IPS DF 4.7 (cell line): ENCODE data around the gene DUSP8.

Experiments used
- DNase-seq: peaks from one replicate; pipeline ENCODE4 v3.0.0-alpha.2; 2013; ENCODE audit warnings: low spot score; ENCODE audit errors: extremely low read depth

The DUSP8 gene

DNA sequence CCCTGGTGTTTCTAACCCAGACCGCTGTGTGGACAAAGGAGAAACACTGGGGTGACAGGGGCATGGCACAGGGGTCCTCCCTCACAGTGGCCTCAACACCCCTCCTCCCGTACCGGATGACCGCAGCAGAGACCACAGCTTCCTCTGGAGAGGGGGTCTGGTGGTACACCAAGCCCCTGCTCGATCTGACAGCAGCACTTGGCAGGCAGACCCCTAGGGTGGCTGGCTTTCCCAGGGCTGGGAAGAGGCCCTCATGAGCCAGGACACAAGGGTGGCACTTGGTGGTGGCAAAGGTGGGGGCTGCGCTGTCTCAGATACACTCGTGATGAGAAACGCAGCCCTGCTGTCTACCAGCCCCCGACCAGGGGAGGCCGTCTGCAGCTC, 38.7 kb downstream of the DUSP8 start:
- no peak for DNase-seq

DNA sequence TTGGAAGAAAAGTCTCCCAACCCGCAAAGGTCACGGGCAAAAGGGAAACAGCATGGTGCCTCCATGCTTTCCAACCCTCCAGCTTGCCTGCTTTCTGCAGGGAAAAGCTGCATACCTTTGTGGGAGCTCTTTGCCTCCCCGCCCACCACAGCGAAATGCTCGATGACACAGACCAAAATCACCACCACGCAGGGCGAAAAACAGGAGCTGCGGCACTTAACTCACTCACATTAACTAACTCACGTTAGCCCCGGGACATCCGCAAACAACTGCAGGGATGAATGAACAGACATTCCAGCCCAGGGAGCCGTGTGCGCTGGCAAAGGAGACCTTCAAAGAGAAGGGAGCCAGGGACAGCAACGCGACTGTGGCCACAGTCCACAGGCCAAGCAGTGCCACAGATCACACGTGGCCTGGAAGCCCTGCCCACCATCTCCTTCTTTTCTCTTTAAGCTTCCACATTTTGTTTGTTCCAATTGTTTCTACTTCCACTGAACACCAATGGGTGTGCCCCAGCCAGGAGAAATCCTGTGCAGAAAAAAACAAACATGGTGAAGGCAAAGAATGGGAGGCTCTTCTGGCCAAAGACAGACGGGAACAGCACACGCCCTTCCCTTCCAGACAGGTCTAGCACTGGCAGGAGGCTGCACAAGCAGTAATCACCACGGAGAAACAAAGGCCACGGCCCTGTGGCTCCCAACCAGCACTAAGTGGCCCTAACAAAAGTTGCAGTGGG, 39.3 kb downstream of the DUSP8 start:
- no peak for DNase-seq

DNA sequence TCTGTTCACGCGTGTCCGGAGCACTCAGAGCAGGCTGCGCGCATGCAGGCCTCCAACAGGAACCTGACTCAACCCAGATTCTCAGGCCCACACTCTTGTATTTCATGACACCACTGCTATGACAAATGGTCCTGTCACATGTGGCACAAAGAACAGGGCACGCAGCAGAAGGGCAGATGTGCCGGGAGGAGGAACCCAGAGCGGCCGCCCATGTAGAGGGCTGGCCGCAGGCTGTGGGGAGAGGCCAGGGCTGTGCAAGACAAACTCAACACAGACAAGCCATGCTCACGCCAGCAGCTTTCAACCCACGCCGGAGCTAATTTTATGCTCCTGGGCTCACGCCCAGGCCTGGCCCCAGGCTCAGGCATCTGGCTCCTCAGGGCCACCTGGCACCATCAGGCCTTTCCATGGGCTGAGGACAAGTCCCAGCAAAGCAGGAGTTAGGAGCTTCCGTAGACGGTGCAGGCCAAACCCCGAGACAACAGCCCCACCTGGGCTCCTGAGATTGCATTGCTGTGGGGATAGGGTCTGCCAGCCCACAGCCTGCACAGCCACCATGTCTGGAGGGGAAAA, 40.0 kb downstream of the DUSP8 start:
- DNase-seq = no peak

DNA sequence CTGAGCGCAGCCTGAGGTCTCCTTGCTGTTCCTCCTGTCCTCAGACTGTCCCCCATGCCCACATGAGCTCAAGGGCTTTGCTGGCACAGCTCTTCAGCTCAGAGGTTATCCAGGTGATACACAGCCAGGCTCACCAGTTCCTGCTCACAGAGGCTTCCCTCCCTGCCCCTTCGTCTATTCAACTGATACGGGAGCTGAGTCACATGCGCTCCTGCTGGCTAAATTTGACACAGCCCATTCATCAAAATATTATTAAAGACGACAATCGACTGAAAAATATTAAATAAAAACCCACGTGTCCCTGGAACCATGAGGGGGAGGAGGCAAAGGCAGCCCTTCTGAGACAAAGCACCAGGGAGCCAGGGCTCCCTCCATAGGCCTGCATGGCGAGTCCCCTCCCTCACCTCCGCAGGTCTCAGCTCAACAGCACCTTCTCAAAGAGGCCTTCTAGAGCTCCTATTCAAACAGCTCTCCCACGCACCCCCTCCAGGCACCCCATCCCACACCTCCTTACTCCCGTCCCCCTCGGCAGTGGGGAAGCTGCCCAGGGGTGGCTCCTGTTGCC, 40.5 kb downstream of the DUSP8 start:
- no peak for DNase-seq

DNA sequence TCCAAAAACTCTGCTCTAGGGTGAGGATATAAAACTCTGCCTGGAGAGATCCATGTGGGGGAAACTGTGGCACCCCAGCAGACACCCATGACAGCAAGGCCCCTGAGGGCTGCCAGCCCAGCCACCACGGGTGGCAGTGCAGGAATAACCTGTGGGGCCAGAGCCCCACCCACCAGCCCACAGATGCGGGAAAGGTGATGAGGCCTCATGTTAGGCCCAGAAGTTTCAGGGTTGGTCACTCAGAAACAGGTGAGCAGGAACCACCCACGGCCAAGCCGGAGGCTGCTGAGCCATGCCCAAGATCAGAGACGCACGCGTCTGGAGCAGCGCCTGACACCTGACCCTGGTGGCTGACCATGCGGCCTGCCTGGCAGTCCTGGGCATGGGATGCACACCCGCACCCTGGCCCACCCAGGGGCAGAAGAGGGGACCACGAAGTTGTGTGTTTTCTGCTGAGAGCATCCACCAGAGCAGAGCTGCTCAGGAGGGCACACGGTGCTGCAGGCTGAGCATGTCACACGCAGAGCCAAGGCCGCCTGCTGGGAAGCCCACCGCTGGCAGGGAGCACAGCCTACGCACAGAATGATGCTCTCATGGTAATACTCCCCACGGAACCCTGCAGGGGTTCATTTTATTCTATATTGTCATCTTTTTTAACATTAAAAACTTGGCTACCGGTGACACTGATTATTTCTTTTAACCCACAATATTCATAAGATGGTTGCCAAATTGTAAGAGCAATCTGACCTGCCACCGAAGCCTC, 41.2 kb downstream of the DUSP8 start:
- no peak for DNase-seq

DNA sequence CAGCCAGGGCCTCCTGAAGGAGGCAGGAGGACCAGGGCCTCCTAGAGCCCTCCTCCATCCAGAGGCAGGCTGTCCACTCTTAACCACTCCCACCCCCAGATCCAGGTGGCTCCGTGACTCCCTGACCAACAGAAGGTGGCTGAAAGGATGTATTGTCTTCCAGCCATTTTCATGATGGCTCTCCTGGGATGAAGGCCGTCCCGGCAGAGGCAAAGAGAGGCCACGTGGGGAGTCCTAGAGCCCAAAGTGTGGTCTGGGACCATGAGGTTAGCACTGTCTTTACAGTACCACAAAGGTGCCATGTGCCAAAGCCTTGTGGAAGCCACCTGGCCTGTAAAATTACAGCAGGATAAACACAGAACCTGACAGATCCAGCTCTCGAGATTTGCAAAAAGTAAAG, 42.3 kb downstream of the DUSP8 start:
- DNase-seq = no peak

DNA sequence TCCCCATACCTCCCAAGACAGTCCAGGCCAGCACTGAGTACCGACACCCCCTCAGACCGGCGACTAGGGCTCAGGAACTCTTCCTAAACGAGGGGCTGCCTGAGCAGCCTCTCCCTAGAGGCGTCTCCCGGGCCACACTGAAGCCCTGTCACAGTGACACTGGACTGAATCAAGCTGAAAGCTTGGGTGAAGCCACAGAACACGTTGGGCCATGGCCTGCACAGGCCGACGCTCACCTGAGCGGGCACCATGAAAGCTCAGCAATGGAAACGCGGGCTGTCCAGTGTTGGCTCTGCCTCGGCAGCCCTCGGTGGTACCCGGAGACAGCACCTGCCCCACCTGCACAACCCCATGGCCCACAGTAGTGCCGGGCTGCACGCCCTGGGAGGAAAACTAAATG, 42.8 kb downstream of the DUSP8 start:
- no peak for DNase-seq

DNA sequence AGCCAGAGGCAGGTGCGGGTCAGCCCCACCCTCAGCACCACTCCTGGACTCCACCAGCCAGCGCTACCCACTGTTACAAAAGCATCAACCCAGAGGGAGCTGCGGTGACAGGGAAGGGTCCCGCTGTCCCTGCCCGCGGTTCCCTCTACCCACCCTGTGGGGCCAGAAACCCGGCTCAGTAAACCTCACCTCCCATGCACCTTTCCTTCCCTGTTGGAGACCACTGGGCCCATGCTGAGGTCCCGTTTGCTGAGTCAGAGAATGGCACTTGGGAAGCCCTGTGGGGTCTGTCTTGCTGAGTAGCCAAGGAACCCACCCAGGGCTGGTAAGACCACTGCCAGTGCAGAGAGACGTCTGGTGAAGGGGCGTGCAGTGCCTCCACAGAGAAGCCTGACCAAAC, 43.4 kb downstream of the DUSP8 start:
- DNase-seq = no peak

DNA sequence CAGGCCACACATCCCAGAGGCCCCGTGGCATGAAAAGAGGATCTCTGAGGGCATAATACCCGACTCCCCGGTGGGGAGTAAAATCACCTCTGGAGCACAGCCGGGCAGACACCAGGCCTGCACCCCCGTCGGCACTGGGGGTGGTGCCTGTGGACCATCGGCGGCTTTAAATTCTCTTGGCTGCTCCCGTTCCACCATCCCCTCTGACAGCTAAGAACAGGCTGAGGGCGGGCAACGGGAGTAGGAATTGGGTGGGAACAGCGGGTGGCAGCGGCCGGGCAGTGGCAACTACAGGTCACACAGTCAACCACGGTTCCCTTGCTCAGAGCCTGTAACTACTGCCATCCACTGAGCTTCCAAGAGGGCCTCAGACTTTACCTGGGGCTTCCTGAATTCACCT, 45.3 kb downstream of the DUSP8 start:
- no peak for DNase-seq

DNA sequence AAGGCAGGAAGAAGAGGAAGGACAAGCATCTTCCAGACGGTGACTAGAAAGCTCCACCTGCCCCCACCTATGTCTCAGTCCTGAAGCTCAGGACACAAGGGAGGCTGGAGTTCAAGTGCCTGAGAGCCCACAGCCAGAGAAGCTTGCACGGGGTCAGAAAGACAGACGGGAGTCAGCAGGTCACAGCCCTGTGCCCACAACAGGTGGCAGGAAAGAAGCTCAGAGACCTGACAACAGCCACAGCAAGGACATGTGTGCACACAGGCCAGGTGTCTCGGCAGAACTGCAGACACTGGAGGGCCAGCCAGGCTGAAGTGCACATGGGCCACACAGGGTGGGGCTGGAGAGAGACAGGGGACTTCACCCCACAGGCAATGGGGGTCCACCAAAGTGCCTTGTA, 48.3 kb downstream of the DUSP8 start:
- DNase-seq = no peak

DNA sequence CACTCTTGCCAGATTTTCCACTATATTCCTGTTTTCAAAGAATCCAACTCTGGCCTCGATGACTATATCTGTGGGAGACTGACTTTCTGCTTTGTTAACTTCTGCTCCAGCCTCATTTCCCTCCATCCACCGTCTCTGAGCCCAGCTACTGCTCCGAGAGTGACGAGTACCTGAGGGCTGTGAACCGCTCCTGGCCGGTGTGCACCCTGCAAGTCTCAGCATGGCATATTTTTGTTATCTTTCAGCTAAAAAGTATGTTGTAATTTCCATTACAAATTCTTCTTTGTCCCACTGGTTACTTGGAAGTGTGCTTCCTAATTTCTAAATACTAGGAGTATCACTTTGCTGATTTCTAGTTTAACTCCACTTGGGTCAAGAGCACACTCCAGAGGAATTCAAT, 49.0 kb downstream of the DUSP8 start:
- DNase-seq = no peak

DNA sequence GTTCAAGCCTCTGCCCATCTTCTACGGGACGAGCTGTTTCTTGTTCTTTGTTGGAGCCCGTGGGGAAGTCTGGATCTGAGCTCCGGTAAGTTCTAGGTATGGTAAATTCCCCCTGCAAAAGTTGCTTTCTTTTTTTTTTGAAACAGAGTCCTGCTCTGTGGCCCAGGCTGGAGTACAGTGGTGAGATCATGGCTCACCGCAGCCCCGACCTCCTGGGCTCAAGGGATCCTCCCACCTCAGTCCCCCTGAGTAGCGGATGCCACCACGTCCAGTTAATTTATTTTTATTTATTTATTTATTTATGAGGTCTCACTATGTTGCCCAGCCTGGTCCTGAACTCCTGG, 50.0 kb downstream of the DUSP8 start:
- DNase-seq = no peak

DNA sequence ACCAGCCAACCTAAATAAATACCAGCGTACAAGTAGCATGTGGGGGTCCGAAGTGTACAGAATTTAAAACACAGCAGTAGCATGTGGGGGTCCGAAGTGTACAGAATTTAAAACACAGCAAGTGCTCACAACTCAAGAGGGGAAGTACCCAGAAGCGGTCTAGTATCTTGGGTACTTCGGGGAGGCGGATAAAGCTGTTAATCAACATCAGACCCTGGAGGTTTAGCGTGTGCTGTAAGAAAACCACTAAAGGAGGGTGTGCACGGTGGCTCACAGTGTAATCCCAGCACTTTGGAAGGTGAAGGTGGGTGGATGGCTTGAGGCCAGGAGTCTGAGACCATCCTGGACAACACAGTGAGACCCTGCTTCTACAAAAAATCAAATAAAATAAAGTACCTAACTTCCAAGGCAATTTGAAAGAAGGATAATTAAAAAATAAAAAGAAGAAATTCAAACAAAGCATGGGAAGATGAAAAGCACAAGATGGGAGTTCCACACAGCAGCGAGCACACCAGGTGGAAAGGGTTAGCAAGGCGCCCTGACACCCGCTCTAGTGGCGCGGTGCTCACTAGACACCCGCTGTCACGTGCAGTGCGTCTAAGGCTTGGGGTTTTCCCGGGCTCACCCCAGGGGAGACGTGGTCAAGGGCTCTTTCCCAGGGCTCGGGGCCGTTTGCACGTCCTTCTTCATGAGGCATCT, 50.5 kb downstream of the DUSP8 start:
- DNase-seq = no peak

DNA sequence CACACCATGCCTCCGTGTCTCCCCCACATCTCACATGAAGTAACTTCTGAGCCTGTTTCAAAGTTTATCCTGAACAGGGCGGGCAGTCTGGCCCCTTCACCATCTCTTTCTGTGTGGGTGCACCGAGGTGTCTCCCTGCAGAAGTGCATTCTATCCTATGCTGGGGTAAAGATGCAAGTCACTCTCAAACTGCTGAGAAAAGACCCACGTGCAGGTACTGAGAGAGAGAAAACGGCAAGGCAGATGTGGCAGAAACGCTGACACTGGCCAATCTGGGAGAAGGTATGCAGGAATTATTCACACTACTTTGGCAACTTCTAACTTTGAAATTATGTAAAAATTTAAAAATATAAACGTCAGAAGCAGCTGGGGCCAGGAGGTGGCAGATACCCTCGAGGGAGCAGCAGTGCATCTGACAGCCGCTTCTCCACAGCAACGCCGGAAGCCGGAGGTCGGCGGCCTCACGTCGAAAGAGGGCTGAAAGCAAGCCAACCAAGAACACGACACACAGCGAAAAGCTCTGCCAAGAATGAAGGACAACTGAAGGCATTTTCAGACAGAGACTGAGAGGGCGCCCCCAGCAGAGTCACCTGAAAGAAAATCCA, 51.3 kb downstream of the DUSP8 start:
- DNase-seq = no peak

DNA sequence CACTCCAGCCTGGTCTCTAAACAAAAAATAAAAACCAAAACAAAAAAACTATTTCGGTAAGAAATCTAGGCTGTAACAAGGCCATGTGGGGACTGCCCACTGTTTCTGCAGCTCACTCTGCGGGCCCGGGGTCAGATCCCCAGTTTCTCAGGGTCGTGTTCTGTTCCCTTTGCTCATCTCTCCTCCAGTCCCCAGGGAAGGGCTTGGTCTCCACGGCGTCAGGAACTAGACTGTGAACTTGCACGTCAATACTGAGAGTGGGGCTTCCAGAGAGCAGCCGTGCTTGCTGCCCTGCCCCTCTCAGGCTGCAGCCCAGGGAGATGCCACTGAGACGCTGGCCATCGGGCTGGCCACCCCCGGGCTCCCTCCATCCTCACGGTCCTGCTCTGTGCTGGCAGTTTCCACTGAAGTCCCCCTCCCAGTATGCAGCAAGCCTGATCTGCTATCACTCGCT, 51.8 kb downstream of the DUSP8 start:
- DNase-seq = no peak

DNA sequence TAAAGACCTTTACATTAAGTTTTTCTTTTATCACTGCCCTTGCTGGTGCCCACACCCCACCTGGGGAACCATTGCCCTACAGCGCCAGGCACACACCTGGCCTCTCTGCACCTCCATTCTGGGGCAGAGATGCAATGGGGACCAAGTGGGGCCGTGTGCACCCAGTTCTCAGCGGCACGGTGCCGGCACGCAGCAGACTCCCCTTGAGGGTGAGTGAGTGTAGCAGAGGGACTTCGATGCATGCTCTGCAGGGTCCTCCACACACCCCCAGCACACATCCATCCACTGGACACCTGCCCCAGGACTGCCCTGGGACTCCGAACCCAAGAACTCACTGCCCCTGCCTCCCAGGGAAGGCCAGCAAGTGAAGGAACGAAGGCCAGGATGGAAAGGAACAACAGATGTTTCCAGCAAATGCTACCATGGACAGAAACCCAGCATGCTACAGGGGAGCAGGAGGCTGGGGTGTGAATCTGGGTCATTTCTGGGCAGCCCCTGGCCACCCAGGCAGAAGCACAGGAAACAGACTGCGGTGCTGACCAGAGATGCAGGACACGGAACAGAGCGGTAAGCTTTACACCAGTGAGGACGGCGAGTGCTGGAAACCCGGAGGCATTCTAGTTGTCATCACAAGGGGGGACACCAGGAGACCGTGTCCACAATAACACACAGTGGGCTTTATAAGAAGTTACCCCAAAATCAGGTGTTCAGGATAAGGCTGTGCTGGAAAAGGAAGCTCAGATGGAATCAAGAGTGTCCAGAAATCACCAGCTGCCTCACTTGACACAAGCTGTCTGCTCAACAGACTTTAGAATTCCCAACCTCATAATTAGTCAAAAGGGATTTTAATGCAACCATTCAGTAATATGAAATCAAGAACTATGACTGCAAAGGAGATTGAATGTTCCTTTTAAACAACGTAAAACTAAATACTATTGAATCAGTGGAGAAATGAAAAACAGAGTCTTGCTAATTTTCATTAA, 52.8 kb downstream of the DUSP8 start:
- DNase-seq = no peak

DNA sequence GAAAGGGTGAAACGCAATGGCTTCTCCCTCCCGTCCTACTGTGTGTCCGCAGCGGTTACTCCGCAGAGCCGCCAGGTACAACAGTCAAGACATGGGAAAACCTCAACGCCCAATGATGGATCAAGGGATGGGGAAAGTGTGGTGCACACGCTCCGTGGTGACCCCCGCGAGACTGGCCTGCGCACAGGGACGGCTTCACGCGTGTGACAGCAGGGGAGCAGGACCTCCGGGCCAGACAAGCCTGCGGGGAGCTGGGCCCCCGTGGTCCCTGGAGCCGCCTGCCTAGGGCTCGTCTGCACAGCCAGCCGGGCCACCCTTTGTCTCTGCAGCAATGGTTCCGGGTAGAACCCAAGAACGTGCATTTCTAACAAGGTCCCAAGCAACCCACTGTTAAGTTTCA, 53.8 kb downstream of the DUSP8 start:
- no peak for DNase-seq

DNA sequence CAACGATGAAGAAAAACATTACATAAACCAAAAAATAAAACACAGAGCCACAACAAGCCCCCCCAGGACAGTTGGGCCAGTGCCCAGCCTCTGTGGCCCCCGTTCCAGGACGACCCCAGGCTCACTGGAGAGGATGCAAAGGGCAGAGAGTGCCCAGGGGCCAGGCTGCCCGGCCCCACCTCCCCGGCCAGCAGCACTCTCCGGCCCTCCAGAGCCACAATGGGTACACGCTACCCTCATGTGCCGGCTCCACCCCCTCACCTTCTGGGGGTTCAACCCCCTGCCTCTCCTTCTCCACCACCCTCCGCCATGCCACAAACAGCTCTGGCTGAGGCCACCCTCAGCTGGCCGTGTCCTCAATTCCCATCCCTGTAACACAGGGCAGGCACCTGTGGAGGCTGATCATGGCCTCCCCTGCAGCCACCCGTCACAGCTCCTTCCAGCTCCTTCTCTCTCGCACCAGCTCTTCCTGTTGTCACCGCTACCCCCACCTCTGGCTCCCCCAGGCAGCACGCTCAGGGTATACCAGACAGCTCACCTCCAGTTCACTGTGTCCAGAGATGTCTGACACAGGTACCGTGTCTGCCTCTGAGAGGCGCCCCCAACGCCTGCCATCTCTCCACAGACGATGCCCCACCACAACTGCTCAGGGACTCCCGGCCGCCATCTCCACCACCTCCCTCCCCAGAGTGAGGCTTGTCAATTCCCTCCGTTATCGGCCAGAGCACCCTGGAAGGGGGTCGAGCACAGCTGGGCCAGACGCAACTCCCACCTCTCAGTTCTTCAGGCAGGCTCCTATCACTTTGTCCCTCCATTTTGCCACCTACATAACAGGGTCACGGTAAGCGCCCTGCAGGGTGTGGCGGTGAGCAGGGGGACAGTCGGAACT, 54.7 kb downstream of the DUSP8 start:
- no peak for DNase-seq
